ENCODE results near the gene MED29. TPM values are rescaled to one million over a fixed set of nuclear protein-coding genes. Genes with fewer than 3 reads are reported as not detected.

MED29 gene
- total RNA-seq, 2 donors from 2014 or later = 22.2 to 23.6 TPM

DNA sequence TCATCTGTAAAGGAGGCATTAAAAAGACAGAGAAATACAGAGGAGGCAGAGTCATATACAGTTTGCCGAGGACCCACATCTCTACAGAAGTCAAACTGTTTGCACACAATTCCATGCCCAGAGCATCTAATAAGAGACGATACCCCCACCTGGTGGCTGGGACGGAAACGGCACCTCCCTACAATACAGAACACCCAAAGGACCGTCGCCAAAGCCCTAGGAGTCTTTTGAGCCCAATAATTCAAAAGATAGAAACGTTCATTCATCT lies 20.6 kb downstream of the MED29 start:
- H3K9me3 Mint-ChIP-seq = no peaks in the 10 kb centered on the region

DNA sequence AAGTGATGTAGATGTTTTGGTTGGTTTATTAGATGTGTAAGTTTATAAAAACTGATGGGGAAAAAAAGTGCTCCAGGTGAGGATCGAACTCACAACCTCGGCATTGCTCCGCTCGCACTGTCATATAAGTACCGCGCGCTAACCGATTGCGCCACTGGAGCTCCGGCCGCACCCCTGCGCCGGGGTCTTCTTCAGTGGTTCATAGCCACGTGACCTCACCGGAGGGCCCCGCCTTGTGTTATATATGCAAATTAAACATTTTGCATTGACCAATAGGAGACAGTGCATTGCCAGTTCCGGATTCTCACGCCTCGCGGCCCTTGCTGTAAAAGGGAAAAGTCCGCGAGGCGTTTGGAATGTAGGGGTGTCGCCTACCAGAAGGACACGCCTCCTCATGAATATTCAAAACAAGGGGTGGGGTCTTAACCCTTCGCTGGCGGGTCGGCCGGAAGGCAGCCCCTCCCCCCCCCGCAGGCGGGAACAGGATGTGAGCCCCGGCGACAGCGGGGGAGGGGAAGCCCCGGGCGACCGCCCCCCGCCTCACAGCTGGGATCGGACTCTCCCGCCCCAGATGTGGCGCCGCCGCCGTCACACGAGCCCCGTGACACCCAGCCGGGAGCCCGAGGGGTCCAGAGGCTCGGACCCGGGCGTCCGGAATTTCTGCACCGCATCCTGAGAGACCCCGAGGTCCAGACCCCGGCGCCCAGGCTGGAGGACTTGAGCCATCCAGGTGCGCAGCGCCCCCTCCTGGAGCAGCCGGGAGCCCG lies 21.1 kb downstream of the MED29 start, which contains the start of gene PLEKHG2:
PLEKHG2 (plus strand) TSS at position 570 of the 767 bp plus-strand sequence. CDS start 1,418 bp downstream, outside the sequence.
- DNase-seq (ENCODE audit: low spot score in 2 of 2) (peak; percentile 98 to 99), ATAC-seq (peak; percentile 70 to 73)
- Mint-ChIP-seq H3K36me3 (peaks cover 28 to 30% of the 10 kb centered on the region in 2 donors), H3K9me3 (no peaks in the 10 kb centered on the region), H3K27ac (peak within 1 kb of the TSS; percentile 99 to 100)

More for the DNA sequence above, 20.6 kb downstream of the MED29 start:
- H3K36me3 Mint-ChIP-seq = peaks cover 34% of the 10 kb centered on the region in 2 donors
- DNase-seq (ENCODE audit: low spot score in 2 of 2) (peak in 1 of 2 donors; percentile 90), ATAC-seq (peak; percentile 40 to 50)
- peak overlapping the region; percentile 99 to 100 for H3K27ac Mint-ChIP-seq

DNA sequence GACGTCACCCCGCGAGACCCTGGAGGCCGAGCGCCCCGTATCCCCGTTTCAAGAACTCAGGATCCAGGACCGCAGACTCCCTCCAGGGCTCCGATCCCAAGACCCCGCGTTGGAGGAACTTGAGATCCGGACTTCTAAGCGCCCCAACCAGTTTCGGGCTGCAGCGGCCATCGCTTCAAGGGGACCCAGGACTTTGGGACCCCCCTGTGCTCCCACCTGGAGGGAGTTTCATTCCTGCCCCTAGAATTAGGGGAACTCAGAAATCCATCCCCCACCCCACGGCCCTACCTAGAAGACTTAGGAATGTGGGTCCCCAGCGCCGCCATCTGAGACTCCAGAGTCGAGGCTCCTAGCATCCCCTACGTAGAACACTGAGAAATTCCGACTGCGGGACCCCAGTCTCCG lies 21.7 kb downstream of the MED29 start:
- no peaks in the 10 kb centered on the region for H3K9me3 Mint-ChIP-seq
- H3K36me3 Mint-ChIP-seq = peaks cover 23 to 25% of the 10 kb centered on the region in 2 donors
- DNase-seq (ENCODE audit: low spot score in 2 of 2) (no peak), ATAC-seq (no peak)
- peak overlapping the region; percentile 72 to 99 for H3K27ac Mint-ChIP-seq

DNA sequence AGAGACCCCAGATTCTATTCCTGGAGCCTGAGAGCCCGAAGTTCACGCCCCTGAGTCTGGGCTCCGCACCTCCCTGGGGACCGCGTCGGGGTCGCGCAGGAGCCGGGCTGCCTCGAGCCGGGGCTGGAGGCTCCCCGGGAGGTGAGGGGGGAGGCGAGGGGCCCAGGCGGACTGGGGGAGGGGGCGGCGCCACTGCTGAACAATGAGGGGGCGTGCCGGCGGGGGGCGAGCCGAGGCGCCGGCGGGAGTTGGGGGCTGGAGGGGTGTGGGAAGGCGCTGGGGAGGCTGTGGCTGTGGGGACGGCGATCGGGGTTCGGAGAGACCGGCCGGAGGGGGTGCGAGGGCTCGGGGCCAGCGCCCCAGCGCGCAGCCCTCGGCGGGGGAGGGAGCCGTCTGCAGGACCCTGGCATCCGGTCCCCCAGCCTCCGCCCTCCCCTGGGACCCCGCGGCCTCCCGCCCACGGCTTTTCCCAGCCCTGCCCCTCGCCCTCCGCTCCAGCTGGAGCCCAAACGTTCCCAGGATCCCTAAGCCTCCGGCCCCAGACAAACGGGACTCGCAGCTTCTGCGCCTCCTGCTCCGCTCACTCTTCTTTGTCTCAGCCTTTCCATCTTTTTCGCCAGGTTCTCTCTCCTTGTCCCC lies 22.2 kb downstream of the MED29 start:
- Mint-ChIP-seq H3K27ac (peak overlapping the region; percentile 95 to 99), H3K9me3 (no peaks in the 10 kb centered on the region), H3K36me3 (peaks cover 18 to 19% of the 10 kb centered on the region in 2 donors)
- DNase-seq (ENCODE audit: low spot score in 2 of 2) (no peak), ATAC-seq (no peak)

DNA sequence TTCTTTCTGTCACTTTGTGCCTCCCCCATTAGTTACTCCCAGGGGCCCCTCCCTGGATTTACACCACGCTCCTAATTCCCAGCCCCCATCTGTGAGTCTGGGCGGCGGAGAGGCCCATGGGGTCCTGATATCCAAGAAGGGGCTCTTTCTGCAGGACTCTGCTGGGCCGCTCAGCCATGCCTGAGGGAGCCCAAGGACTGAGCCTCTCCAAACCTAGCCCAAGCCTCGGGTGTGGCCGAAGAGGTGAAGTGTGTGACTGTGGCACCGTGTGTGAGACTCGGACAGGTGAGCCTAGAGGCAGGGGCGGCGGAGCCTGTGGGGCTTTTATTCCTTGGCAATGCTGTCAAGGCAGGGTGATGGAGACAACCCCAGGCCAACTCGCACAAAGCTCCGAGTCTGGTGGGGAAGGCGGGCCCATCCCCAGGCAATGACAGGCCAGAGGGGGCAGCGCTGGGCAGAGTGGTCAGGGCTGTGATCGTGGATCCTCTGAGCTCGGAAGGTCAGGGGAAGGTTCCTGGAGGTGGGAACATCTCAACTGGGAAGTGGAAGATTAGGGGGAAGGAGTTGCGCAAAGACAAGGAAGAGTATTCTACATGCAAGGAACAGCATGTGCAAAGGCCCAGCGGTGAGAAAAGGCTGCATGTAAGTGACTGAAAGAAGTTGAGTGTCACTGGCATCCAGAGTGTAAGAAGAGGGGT lies 22.9 kb downstream of the MED29 start:
- no peak for DNase-seq (ENCODE audit: low spot score in 2 of 2)
- Mint-ChIP-seq H3K9me3 (no peaks in the 10 kb centered on the region), H3K36me3 (peaks cover 11 to 13% of the 10 kb centered on the region in 2 donors), H3K27ac (peak overlapping the region; percentile 95 to 99)
- ATAC-seq = no peak

DNA sequence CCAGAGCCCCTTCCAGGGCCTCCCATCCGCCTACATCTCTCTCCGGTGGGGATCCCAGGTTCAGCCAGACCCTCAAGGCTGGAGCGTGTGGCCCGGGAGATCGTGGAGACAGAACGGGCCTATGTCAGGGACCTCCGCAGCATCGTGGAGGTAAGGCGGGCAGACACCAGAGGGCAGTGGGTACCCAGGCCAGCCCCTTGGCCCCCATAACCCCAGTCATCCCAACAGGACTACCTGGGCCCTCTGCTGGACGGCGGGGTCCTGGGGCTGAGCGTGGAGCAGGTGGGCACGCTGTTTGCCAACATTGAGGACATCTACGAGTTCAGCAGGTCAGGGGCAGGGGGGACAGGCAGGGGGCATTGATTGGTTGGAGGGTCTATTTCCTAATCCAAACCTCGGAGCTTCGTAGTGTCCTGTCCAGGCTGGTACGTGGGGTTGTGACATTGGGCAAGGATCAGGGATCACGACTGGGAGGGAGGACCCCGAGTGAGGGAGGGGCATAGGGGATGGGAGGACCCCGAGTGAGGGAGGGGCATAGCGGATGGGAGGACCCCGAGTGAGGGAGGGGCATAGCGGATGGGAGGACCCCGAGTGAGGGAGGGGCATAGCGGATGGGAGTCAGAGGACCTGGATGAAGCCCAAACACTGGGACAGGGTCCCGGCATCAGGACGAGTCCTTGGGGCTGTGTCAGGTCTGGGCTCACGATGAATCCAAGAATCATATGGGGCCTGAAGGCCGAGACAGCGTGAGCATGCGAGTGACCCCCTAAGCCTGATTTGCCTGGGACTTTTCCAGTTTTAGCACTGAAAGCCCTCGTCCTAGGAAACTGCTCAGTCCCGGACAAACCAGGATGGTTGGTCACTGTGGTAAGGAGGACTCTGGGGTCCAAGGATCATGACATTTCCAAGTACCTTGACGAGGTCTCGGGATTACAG lies 24.2 kb downstream of the MED29 start:
- Mint-ChIP-seq H3K27ac (peak overlapping the region in 1 of 2 donors; percentile 76), H3K9me3 (no peaks in the 10 kb centered on the region), H3K36me3 (peaks cover 10 to 12% of the 10 kb centered on the region in 2 donors)
- ATAC-seq (no peak), DNase-seq (ENCODE audit: low spot score in 2 of 2) (no peak)

DNA sequence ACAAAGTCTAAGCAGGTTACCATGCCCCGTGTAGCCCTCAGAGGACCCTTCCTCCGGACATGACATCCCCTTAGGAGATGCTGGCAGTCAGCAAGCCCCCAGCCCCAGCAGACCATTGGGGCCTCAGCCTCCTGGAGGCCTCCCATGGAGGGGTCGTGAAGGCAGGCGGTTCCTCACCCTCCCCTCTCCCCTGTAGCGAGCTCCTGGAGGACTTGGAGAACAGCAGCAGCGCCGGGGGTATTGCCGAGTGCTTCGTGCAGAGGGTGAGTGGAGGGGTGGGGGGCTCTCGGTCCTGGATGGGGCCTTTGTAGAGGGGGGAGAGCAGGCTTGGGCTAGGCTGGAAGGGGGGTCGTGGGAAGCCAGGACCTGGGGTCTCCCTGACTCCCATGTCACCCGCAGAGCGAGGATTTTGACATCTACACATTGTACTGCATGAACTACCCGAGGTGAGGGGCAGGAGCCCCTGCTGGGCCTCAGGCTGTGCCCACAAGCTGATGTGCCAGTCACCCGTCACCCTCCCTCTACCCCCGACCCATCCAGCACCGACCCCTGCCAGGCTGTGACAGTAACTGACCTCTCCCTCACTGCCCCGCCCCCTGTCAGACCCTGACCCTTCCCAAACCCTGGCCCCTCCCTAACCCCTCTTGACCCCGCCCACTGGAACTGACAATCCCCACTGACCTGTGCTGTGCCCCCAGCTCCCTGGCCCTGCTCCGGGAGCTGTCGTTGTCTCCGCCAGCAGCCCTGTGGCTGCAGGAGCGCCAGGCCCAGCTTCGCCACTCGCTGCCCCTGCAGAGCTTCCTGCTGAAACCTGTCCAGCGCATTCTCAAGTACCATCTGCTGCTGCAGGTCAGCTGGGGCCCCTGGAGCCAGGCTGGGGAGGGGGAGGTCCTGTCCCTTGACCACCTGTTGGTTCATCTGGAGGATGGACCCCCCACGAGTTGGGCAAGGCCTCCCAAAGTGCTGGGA lies 25.3 kb downstream of the MED29 start:
- Mint-ChIP-seq H3K9me3 (no peaks in the 10 kb centered on the region), H3K27ac (no peak overlapping the region), H3K36me3 (peaks cover 2 to 10% of the 10 kb centered on the region in 2 donors)
- no peak for ATAC-seq
- no peak for DNase-seq (ENCODE audit: low spot score in 2 of 2)

DNA sequence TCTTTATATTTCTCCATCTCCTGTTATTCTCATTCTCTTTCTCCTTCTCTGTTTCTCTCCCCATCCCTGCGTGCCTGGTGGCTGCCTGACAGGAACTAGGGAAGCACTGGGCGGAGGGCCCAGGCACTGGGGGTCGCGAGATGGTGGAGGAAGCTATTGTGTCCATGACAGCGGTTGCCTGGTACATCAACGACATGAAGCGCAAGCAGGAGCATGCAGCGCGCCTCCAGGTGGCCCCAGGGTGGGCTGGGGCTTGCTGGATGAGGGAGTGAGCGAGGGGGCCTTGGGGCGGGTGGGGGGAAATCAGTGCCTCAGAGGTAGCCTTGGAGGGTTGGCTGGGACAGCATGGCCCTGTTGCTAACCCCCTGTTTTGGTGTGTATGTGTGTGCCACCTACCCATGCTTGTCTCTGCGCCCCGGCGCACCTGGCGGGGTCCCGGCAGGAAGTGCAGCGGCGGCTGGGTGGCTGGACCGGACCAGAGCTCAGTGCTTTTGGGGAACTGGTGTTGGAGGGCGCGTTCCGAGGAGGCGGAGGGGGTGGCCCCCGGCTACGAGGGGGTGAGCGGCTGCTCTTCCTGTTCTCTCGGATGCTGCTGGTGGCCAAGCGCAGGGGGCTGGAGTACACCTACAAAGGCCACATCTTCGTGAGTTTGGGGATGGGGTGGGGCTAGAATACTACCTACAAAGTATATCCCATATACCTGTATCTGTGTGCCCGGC lies 26.4 kb downstream of the MED29 start:
- peak overlapping the region in 1 of 2 donors; percentile 86 for H3K27ac Mint-ChIP-seq
- ATAC-seq (no peak), DNase-seq (ENCODE audit: low spot score in 2 of 2) (no peak)
- peaks cover 0 to 10% of the 10 kb centered on the region in 2 donors for H3K36me3 Mint-ChIP-seq
- H3K9me3 Mint-ChIP-seq = no peaks in the 10 kb centered on the region

DNA sequence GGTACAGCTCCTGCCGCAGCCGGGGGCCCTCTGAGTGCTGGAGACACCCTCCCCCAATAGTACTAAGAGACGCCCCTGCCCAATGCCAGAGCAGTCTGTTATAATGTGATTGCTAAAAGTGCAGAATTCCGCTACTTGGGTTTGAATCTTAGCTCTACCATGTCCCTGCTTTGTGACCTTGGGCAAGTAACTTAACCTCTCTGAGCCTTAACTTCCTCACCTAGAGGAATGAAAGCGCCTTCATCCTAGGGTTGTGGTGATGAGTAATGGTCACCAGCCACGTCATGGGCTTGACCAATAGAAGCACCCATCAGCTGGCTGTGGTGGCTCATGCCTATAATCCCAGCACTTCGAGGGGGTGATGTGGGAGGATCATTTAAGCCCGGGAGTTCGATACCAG lies 27.8 kb downstream of the MED29 start:
- Mint-ChIP-seq H3K36me3 (peaks cover 0 to 6% of the 10 kb centered on the region in 2 donors), H3K27ac (no peak overlapping the region), H3K9me3 (no peaks in the 10 kb centered on the region)
- DNase-seq (ENCODE audit: low spot score in 2 of 2) (no peak), ATAC-seq (no peak)

DNA sequence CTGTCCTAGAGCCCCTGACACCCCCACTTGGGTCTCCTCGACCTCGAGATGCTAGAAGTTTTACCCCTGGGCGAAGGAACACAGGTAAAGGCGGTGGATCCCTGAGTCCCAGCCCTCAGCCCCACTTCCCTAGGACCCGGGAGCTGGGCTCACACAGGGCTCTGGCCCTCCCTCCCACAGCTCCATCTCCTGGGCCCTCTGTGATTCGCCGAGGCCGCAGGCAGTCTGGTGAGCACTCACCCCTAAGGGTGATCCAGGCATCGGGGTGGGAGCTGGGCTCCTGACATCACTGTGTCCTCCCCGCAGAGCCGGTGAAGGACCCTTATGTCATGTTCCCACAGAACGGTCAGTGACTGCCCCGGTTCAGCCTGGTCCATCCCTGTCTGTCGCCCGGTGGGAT lies 29.6 kb downstream of the MED29 start:
- no peak for ATAC-seq
- DNase-seq (ENCODE audit: low spot score in 2 of 2) = no peak
- H3K27ac Mint-ChIP-seq = no peak overlapping the region
- H3K36me3 Mint-ChIP-seq = no peaks in the 10 kb centered on the region
- H3K9me3 Mint-ChIP-seq = no peaks in the 10 kb centered on the region

DNA sequence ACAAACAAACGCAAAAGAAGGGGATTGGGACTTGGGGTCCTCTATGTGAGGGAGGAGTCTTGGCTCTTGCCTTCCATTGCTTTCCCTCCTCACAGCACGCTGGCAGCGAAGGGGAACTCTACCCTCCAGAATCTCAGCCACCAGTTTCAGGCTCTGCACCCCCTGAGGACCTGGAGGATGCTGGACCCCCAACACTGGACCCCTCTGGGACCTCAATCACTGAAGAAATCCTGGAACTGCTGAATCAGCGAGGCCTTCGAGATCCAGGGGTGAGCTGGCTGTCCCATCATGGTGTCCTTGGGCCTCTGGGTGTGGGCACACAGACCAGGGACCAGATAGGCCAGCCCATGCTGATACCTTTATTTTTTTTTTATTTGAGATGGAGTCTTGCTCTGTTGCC lies 30.8 kb downstream of the MED29 start:
- DNase-seq (ENCODE audit: low spot score in 2 of 2) = no peak

DNA sequence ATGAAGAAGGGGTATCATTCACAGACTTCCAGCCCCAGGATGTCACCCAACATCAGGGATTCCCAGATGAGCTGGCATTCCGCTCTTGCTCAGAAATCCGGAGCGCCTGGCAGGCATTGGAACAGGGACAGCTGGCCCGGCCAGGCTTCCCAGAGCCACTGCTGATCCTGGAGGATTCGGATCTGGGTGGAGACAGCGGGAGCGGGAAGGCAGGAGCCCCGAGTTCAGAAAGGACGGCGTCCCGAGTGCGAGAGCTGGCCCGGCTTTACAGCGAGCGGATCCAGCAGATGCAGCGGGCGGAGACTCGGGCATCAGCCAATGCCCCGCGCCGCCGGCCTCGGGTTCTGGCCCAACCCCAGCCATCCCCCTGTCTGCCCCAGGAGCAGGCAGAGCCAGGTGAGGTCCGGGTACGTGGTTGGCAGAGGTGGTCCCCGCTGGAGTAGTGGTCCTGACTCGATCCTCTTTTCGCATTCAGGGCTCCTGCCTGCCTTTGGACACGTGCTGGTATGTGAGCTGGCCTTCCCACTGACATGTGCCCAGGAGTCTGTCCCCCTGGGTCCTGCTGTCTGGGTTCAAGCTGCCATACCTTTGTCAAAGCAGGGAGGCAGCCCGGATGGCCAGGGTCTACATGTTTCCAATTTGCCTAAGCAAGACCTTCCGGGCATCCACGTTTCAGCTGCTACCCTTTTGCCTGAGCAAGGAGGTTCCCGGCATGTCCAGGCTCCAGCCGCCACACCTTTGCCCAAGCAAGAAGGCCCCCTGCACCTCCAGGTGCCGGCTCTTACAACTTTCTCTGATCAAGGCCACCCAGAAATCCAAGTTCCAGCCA lies 32.3 kb downstream of the MED29 start:
- H3K9me3 Mint-ChIP-seq = no peaks in the 10 kb centered on the region
- DNase-seq (ENCODE audit: low spot score in 2 of 2) (no peak), ATAC-seq (no peak)
- H3K36me3 Mint-ChIP-seq = no peaks in the 10 kb centered on the region
- no peak overlapping the region for H3K27ac Mint-ChIP-seq

More for the DNA sequence above, 30.8 kb downstream of the MED29 start:
- H3K27ac Mint-ChIP-seq = no peak overlapping the region
- ATAC-seq = no peak
- H3K36me3 Mint-ChIP-seq = no peaks in the 10 kb centered on the region
- H3K9me3 Mint-ChIP-seq = no peaks in the 10 kb centered on the region

DNA sequence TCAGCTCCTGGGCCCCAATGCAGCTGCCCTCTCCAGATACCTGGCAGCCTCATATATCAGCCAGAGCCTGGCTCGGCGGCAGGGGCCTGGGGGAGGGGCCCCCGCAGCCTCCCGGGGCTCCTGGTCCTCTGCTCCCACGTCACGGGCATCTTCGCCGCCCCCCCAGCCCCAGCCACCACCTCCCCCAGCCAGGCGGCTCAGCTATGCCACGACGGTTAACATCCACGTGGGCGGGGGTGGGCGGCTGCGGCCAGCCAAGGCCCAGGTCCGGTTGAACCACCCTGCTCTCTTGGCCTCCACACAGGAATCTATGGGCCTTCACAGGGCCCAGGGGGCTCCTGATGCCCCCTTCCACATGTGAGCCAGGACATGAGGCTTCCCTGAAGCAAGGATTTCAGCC lies 33.8 kb downstream of the MED29 start:
- DNase-seq (ENCODE audit: low spot score in 2 of 2) = no peak
- H3K36me3 Mint-ChIP-seq = no peaks in the 10 kb centered on the region
- no peak overlapping the region for H3K27ac Mint-ChIP-seq
- H3K9me3 Mint-ChIP-seq = no peaks in the 10 kb centered on the region
- ATAC-seq = no peak

DNA sequence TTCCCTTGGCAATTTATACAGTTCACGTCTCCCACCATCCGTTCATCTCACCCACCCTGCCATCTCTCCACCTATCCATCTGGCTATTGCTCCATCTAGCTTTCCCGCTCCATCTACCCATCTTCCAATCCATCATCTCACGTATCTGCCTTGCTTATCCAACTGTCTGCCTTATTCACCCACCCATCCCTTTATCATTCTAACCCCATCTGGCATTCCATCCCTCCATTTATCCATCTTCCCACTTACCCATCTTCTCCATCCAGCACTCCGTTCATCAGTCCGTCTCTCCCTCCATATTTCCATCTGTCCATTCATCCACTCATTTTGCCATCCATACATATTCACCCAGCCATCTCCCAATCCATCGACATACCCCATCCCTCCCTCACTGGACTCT lies 34.6 kb downstream of the MED29 start:
- Mint-ChIP-seq H3K36me3 (no peaks in the 10 kb centered on the region), H3K9me3 (no peaks in the 10 kb centered on the region), H3K27ac (no peak overlapping the region)
- no peak for ATAC-seq
- DNase-seq (ENCODE audit: low spot score in 2 of 2) = no peak
